ENCODE results near the gene RBPMS2. TPM values are rescaled to one million over a fixed set of nuclear protein-coding genes. Genes with fewer than 3 reads are reported as not detected.

RBPMS2 gene
- total and polyA plus RNA-seq, 7 experiments from 2014 or later: 1.2 TPM; not detected in 6

GRCh38 chr15:64772488-64772887, 2.9 kb downstream of the RBPMS2 start:
- peaks cover 0 to 2% (median 0%) of the 10 kb centered on the region in 11 donors for H3K9me3 Mint-ChIP-seq
- intact Hi-C loops (cut with micrococcal nuclease): no loop called here
- POLR2A ChIA-PET: no interaction called here

GRCh38 chr15:64770626-64771025, 4.8 kb downstream of the RBPMS2 start:
- ATAC-seq: no peak
- Mint-ChIP-seq H3K27me3 (peaks cover 20 to 35% (median 23%) of the 10 kb centered on the region in 5 donors), H3K36me3 (no peaks in the 10 kb centered on the region), H3K4me3 (no peak overlapping the region), H3K9me3 (peaks cover 0 to 1% (median 0%) of the 10 kb centered on the region in 11 donors), H3K4me1 (peaks cover 0 to 5% (median 2%) of the 10 kb centered on the region in 7 donors), H3K27ac (no peak overlapping the region)
- Histone ChIP-seq H3K27ac (ENCODE audit: low read depth, low read length) (no peak overlapping the region), H3K36me3 (ENCODE audit: control insufficient read depth in 2 of 3, insufficient read depth in 3 of 3, low read length in 3 of 3) (no peaks in the 10 kb centered on the region), H3K27me3 (ENCODE audit: control insufficient read depth in 2 of 2, insufficient read depth in 2 of 2, low read length in 2 of 2) (peaks cover 0 to 12% of the 10 kb centered on the region in 2 donors), H3K9me3 (ENCODE audit: control insufficient read depth in 2 of 3, low read length in 3 of 3) (no peaks in the 10 kb centered on the region), H3K4me3 (ENCODE audit: low read length) (no peak overlapping the region), H3K4me1 (ENCODE audit: control insufficient read depth in 2 of 2, insufficient read depth in 2 of 2, low read length in 2 of 2) (no peaks in the 10 kb centered on the region)
- no peak for DNase-seq
- intact Hi-C loops (cut with micrococcal nuclease): no loop called here
- POLR2A ChIA-PET: no interaction called here
- CTCF ChIA-PET: interaction anchor here (0.6 kb wide), 3 partner anchors 21 to 92 kb away, joined by 4 to 7 read pairs (median 4); no protein-coding TSS in a partner anchor

More at GRCh38 chr15:64772488-64772887, 2.9 kb downstream of the RBPMS2 start:
- no peak overlapping the region for H3K4me3 ChIP-seq (ENCODE audit: low read length)
- H3K27me3 Mint-ChIP-seq: peaks cover 29 to 53% (median 39%) of the 10 kb centered on the region in 5 donors
- CTCF ChIA-PET: no interaction called here
- peaks cover 0 to 3% of the 10 kb centered on the region in 2 donors for H3K4me1 ChIP-seq (ENCODE audit: control insufficient read depth in 2 of 2, insufficient read depth in 2 of 2, low read length in 2 of 2)
- H3K9me3 ChIP-seq (ENCODE audit: control insufficient read depth in 2 of 3, low read length in 3 of 3): no peaks in the 10 kb centered on the region
- H3K4me1 Mint-ChIP-seq: peaks cover 0 to 6% (median 3%) of the 10 kb centered on the region in 7 donors
- H3K36me3 ChIP-seq (ENCODE audit: control insufficient read depth in 2 of 3, insufficient read depth in 3 of 3, low read length in 3 of 3): no peaks in the 10 kb centered on the region
- no peak overlapping the region for H3K27ac Mint-ChIP-seq
- no peak overlapping the region for H3K27ac ChIP-seq (ENCODE audit: low read depth, low read length)
- DNase-seq (no peak), ATAC-seq (no peak)
- peaks cover 0 to 12% of the 10 kb centered on the region in 2 donors for H3K27me3 ChIP-seq (ENCODE audit: control insufficient read depth in 2 of 2, insufficient read depth in 2 of 2, low read length in 2 of 2)
- H3K4me3 Mint-ChIP-seq: no peak overlapping the region
- no peaks in the 10 kb centered on the region for H3K36me3 Mint-ChIP-seq

- Histone ChIP-seq H3K4me3 (ENCODE audit: low read length) (no peak overlapping the region), H3K36me3 (ENCODE audit: control insufficient read depth in 2 of 3, insufficient read depth in 3 of 3, low read length in 3 of 3) (no peaks in the 10 kb centered on the region), H3K4me1 (ENCODE audit: control insufficient read depth in 2 of 2, insufficient read depth in 2 of 2, low read length in 2 of 2) (no peaks in the 10 kb centered on the region), H3K27ac (ENCODE audit: low read depth, low read length) (no peak overlapping the region), H3K27me3 (ENCODE audit: control insufficient read depth in 2 of 2, insufficient read depth in 2 of 2, low read length in 2 of 2) (no peaks in the 10 kb centered on the region), H3K9me3 (ENCODE audit: control insufficient read depth in 2 of 3, low read length in 3 of 3) (no peaks in the 10 kb centered on the region)
- peaks cover 0 to 5% (median 0%) of the 10 kb centered on the region in 7 donors for H3K4me1 Mint-ChIP-seq
- DNase-seq (no peak), ATAC-seq (no peak)
- POLR2A ChIA-PET: no interaction called here
- no peaks in the 10 kb centered on the region for H3K36me3 Mint-ChIP-seq
- H3K27me3 Mint-ChIP-seq: peaks cover under 1 to 11% (median 2%) of the 10 kb centered on the region in 5 donors
- intact Hi-C loops (cut with micrococcal nuclease): loop anchor here in 1 of 2 donors (1.0 kb wide), 1 partner anchor 138 kb away; no protein-coding TSS in a partner anchor
- H3K9me3 Mint-ChIP-seq: no peaks in the 10 kb centered on the region
- CTCF ChIA-PET: interaction anchor here (1.4 kb wide), 1 partner anchor 39 kb away, joined by 3 read pairs; no protein-coding TSS in a partner anchor
- H3K4me3 Mint-ChIP-seq: no peak overlapping the region
- H3K27ac Mint-ChIP-seq: no peak overlapping the region
These were observed 8.2 kb downstream of the RBPMS2 start for GRCh38 chr15:64767203-64767602.

- Mint-ChIP-seq H3K27me3 (peaks cover 0 to 7% (median 0%) of the 10 kb centered on the region in 5 donors), H3K4me1 (peaks cover 0 to 5% (median 0%) of the 10 kb centered on the region in 7 donors)
- CTCF ChIA-PET: interaction anchor here (0.6 kb wide), 1 partner anchor 8 kb away, joined by 3 read pairs; no protein-coding TSS in a partner anchor
These were observed 9.3 kb downstream of the RBPMS2 start for GRCh38 chr15:64766058-64766457.

GRCh38 chr15:64763874-64764273, 11.5 kb downstream of the RBPMS2 start:
- Histone ChIP-seq H3K36me3 (ENCODE audit: control insufficient read depth in 2 of 3, insufficient read depth in 3 of 3, low read length in 3 of 3) (no peaks in the 10 kb centered on the region), H3K27me3 (ENCODE audit: control insufficient read depth in 2 of 2, insufficient read depth in 2 of 2, low read length in 2 of 2) (no peaks in the 10 kb centered on the region), H3K4me3 (ENCODE audit: low read length) (no peak overlapping the region), H3K9me3 (ENCODE audit: control insufficient read depth in 2 of 3, low read length in 3 of 3) (no peaks in the 10 kb centered on the region), H3K27ac (ENCODE audit: low read depth, low read length) (no peak overlapping the region), H3K4me1 (ENCODE audit: control insufficient read depth in 2 of 2, insufficient read depth in 2 of 2, low read length in 2 of 2) (no peaks in the 10 kb centered on the region)
- no peak overlapping the region for H3K4me3 Mint-ChIP-seq
- no peaks in the 10 kb centered on the region for H3K9me3 Mint-ChIP-seq
- CTCF ChIA-PET: interaction anchor here (1.1 kb wide), 1 partner anchor 45 kb away, joined by 4 read pairs; no protein-coding TSS in a partner anchor
- DNase-seq (no peak), ATAC-seq (no peak)
- H3K4me1 Mint-ChIP-seq: peaks cover 0 to 5% (median 0%) of the 10 kb centered on the region in 7 donors
- no peaks in the 10 kb centered on the region for H3K36me3 Mint-ChIP-seq
- H3K27me3 Mint-ChIP-seq: no peaks in the 10 kb centered on the region
- POLR2A ChIA-PET: no interaction called here
- H3K27ac Mint-ChIP-seq: no peak overlapping the region
- intact Hi-C loops (cut with micrococcal nuclease): no loop called here

More at GRCh38 chr15:64766058-64766457, 9.3 kb downstream of the RBPMS2 start:
- POLR2A ChIA-PET: no interaction called here
- Mint-ChIP-seq H3K9me3 (no peaks in the 10 kb centered on the region), H3K27ac (no peak overlapping the region), H3K4me3 (no peak overlapping the region), H3K36me3 (no peaks in the 10 kb centered on the region)
- DNase-seq (no peak), ATAC-seq (no peak)
- Histone ChIP-seq H3K27ac (ENCODE audit: low read depth, low read length) (no peak overlapping the region), H3K27me3 (ENCODE audit: control insufficient read depth in 2 of 2, insufficient read depth in 2 of 2, low read length in 2 of 2) (no peaks in the 10 kb centered on the region), H3K9me3 (ENCODE audit: control insufficient read depth in 2 of 3, low read length in 3 of 3) (no peaks in the 10 kb centered on the region), H3K36me3 (ENCODE audit: control insufficient read depth in 2 of 3, insufficient read depth in 3 of 3, low read length in 3 of 3) (no peaks in the 10 kb centered on the region), H3K4me1 (ENCODE audit: control insufficient read depth in 2 of 2, insufficient read depth in 2 of 2, low read length in 2 of 2) (no peaks in the 10 kb centered on the region), H3K4me3 (ENCODE audit: low read length) (no peak overlapping the region)
- intact Hi-C loops (cut with micrococcal nuclease): no loop called here

- Mint-ChIP-seq H3K27ac (no peak overlapping the region), H3K4me3 (no peak overlapping the region), H3K9me3 (no peaks in the 10 kb centered on the region), H3K36me3 (no peaks in the 10 kb centered on the region), H3K4me1 (peaks cover 0 to 5% (median 0%) of the 10 kb centered on the region in 7 donors), H3K27me3 (no peaks in the 10 kb centered on the region)
- ATAC-seq: no peak
- Histone ChIP-seq H3K27me3 (ENCODE audit: control insufficient read depth in 2 of 2, insufficient read depth in 2 of 2, low read length in 2 of 2) (no peaks in the 10 kb centered on the region), H3K36me3 (ENCODE audit: control insufficient read depth in 2 of 3, insufficient read depth in 3 of 3, low read length in 3 of 3) (no peaks in the 10 kb centered on the region), H3K27ac (ENCODE audit: low read depth, low read length) (no peak overlapping the region), H3K4me3 (ENCODE audit: low read length) (no peak overlapping the region), H3K9me3 (ENCODE audit: control insufficient read depth in 2 of 3, low read length in 3 of 3) (no peaks in the 10 kb centered on the region), H3K4me1 (ENCODE audit: control insufficient read depth in 2 of 2, insufficient read depth in 2 of 2, low read length in 2 of 2) (no peaks in the 10 kb centered on the region)
- POLR2A ChIA-PET: no interaction called here
- no peak for DNase-seq
- intact Hi-C loops (cut with micrococcal nuclease): no loop called here
- CTCF ChIA-PET: interaction anchor here (1.1 kb wide), 1 partner anchor 46 kb away, joined by 4 read pairs; no protein-coding TSS in a partner anchor
These were observed 11.9 kb downstream of the RBPMS2 start for GRCh38 chr15:64763462-64763861.

- ChIA-PET CTCF (interaction anchor here (1.1 kb wide), 1 partner anchor 46 kb away, joined by 4 read pairs; no protein-coding TSS in a partner anchor), POLR2A (no interaction called here)
These were observed 12.4 kb downstream of the RBPMS2 start for GRCh38 chr15:64763021-64763420.

More at GRCh38 chr15:64763021-64763420, 12.4 kb downstream of the RBPMS2 start:
- no peak for DNase-seq
- H3K36me3 Mint-ChIP-seq: no peaks in the 10 kb centered on the region
- intact Hi-C loops (cut with micrococcal nuclease): no loop called here
- H3K4me1 ChIP-seq (ENCODE audit: control insufficient read depth in 2 of 2, insufficient read depth in 2 of 2, low read length in 2 of 2): no peaks in the 10 kb centered on the region
- H3K9me3 Mint-ChIP-seq: no peaks in the 10 kb centered on the region
- no peaks in the 10 kb centered on the region for H3K27me3 Mint-ChIP-seq
- no peaks in the 10 kb centered on the region for H3K36me3 ChIP-seq (ENCODE audit: control insufficient read depth in 2 of 3, insufficient read depth in 3 of 3, low read length in 3 of 3)
- no peak overlapping the region for H3K4me3 ChIP-seq (ENCODE audit: low read length)
- H3K4me3 Mint-ChIP-seq: no peak overlapping the region
- H3K27ac ChIP-seq (ENCODE audit: low read depth, low read length): no peak overlapping the region
- H3K4me1 Mint-ChIP-seq: peaks cover 0 to 4% (median 0%) of the 10 kb centered on the region in 7 donors
- peak overlapping the region in 1 of 9 donors; percentile 36 for H3K27ac Mint-ChIP-seq
- no peak for ATAC-seq
- no peaks in the 10 kb centered on the region for H3K9me3 ChIP-seq (ENCODE audit: control insufficient read depth in 2 of 3, low read length in 3 of 3)
- H3K27me3 ChIP-seq (ENCODE audit: control insufficient read depth in 2 of 2, insufficient read depth in 2 of 2, low read length in 2 of 2): no peaks in the 10 kb centered on the region
